Left ventricle myocardium superior (tissue), 1 donor: ENCODE results near the gene EIF4A2. TPM values are rescaled to one million over a fixed set of nuclear protein-coding genes. Genes with fewer than 3 reads are reported as not detected.

Experiments
- microRNA-seq: library from miRNA; unstranded; fragments of <30 nt; microRNA quantifications from one replicate; pipeline ENCODE4 v1.2.0, GENCODE V29; 2020; ENCODE audit warnings: borderline number of aligned reads
- total RNA-seq: library from RNA; stranded (reverse); fragmentation: NEBNext Ultra II Directional; extraction: Animal tissue kit (Norgen Biotek cat#: 25700); gene quantifications from one replicate; pipeline ENCODE4 v1.2.1, GENCODE V29; 2021
- donor health status: DM: no; HTN: yes; CAD: no; lungs with severe emphysema.

EIF4A2 gene
- total RNA-seq, 1 donor from 2014 or later, result 455 TPM

Small RNAs within 50 kb of the gene (microRNA-seq; reads per million reads assigned to microRNA genes)
- 3.9 reads per million for gene MIR1248

Other genes with a start within 250 kb of the EIF4A2 start
- 0.55 TPM for gene CRYGS, start 239.2 kb upstream of the EIF4A2 start, total RNA-seq
- gene TBCCD1, start 216.2 kb upstream of the EIF4A2 start, total RNA-seq, result 7.1 TPM
- 23.6 TPM for gene DNAJB11, start 212.9 kb upstream of the EIF4A2 start, total RNA-seq
- not detected for gene AHSG, start 170.5 kb upstream of the EIF4A2 start, total RNA-seq
- not detected for gene FETUB, start 143.2 kb upstream of the EIF4A2 start, total RNA-seq
- not detected for gene HRG, start 117.6 kb upstream of the EIF4A2 start, total RNA-seq
- gene KNG1, start 66.2 kb upstream of the EIF4A2 start, total RNA-seq, result 0.37 TPM
- 9.7 TPM for gene RFC4, start 22.9 kb downstream of the EIF4A2 start, total RNA-seq
- 4.0 TPM for gene ADIPOQ, start 59.1 kb downstream of the EIF4A2 start, total RNA-seq
- gene ST6GAL1, start 146.9 kb downstream of the EIF4A2 start, total RNA-seq, result 75.9 TPM